Stimulated activated CD4-positive, alpha-beta T cell treated with anti-CD3 and anti-CD28 coated beads, Interleukin-12 subunit alpha, Interleukin-12 subunit beta, amount 100 ng/mL, for 48 hours (primary cell): ENCODE results near the gene DNTTIP2.
A peak's percentile ranks its signal among the peaks of the same experiment; 100 is the strongest.
"Not testable (repeated sequence)": the region's sequence is repeated elsewhere in the genome, so short reads cannot be mapped to it uniquely, and the experiment has no call there.

Source experiments
- DNase-seq, 3 donors: peaks; one replicate each; pipeline ENCODE4 v3.0.0-alpha.2; 2020; ENCODE audit warnings: low read depth in 2 of 3, low spot score in 1 of 3

DNTTIP2 gene

GRCh38 chr1:93877529-93877928, 1.5 kb downstream of the DNTTIP2 start:
- no peak for DNase-seq

- no peak for DNase-seq
These were observed 2.8 kb downstream of the DNTTIP2 start for GRCh38 chr1:93876244-93876643.

- DNase-seq, result no peak
These were observed 4.9 kb downstream of the DNTTIP2 start for GRCh38 chr1:93874025-93874651.

- no peak for DNase-seq
These were observed 7.6 kb downstream of the DNTTIP2 start for GRCh38 chr1:93871366-93871765.

GRCh38 chr1:93869653-93870052, 9.4 kb downstream of the DNTTIP2 start:
- no peak for DNase-seq

- not testable (repeated sequence) for DNase-seq
These were observed 10.5 kb downstream of the DNTTIP2 start for GRCh38 chr1:93868492-93868891.

GRCh38 chr1:93865253-93865652, 13.8 kb downstream of the DNTTIP2 start:
- no peak for DNase-seq

GRCh38 chr1:93864175-93864574, 14.8 kb downstream of the DNTTIP2 start:
- DNase-seq, result no peak

GRCh38 chr1:93857653-93858052, 21.4 kb downstream of the DNTTIP2 start:
- not testable (repeated sequence) for DNase-seq

GRCh38 chr1:93855983-93856382, 23.0 kb downstream of the DNTTIP2 start:
- DNase-seq, result not testable (repeated sequence)

GRCh38 chr1:93853940-93854339, 25.1 kb downstream of the DNTTIP2 start:
- no peak for DNase-seq

GRCh38 chr1:93851878-93852277, 27.1 kb downstream of the DNTTIP2 start:
- no peak for DNase-seq

- no peak for DNase-seq
These were observed 27.7 kb downstream of the DNTTIP2 start for GRCh38 chr1:93851327-93851712.

- DNase-seq, result peak; percentile 34 to 52 (median 37)
These were observed 28.2 kb downstream of the DNTTIP2 start for GRCh38 chr1:93850687-93851326.

- no peak for DNase-seq
These were observed 30.6 kb downstream of the DNTTIP2 start for GRCh38 chr1:93848350-93848883.

GRCh38 chr1:93847811-93848288, 31.2 kb downstream of the DNTTIP2 start:
- peak; percentile 34 to 47 (median 36) for DNase-seq

- peak; percentile 75 to 86 (median 81) for DNase-seq
These were observed 31.8 kb downstream of the DNTTIP2 start for GRCh38 chr1:93846992-93847810.

- peak; percentile 57 to 73 (median 60) for DNase-seq
These were observed 32.6 kb downstream of the DNTTIP2 start for GRCh38 chr1:93846206-93846991.

GRCh38 chr1:93845538-93846205, 33.3 kb downstream of the DNTTIP2 start:
- peak in 1 of 3 donors; percentile 28 for DNase-seq
